ENCODE data around the gene LMNTD1.

Gene LMNTD1

DNA sequence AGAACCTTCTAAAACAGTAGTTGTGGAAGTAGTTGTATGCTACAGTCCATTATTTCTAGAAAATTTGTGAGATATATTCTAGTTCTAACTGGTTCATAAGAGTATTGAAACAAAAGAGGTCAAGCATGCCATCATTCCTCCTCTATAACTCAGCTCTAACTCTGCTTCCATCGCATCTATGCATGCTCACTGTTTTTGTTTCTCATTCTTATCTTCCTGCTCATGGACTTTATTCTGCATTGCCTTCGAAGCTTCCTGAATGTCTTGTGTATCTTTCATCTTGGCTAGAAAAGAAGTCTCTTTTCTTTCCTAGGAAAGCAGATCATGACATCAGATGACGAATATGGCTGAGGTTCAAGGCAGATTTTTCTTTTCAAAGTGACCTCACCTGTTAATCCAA lies 402 bp downstream of the LMNTD1 start:
- DNase-seq (ENCODE audit: low read depth) = no peak

DNA sequence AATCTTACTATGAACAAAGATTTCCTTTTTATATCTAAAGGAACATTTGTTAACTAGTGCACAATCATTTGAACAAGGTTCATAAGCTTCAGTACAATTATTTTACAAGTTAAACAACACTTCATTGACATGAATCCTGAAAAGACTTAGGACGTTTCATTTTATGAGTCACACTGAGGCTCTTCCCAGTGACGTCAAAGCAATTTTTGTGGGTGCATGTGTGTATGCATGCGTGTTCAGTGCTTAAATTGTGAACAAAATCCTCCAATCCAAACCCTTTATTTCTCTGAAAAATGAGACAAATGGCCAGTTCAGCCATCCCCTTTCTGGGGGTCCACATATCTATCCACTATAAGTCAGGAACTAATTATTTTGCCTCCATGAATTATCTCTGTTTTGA lies 2.9 kb downstream of the LMNTD1 start:
- no peak for DNase-seq (ENCODE audit: low read depth)

DNA sequence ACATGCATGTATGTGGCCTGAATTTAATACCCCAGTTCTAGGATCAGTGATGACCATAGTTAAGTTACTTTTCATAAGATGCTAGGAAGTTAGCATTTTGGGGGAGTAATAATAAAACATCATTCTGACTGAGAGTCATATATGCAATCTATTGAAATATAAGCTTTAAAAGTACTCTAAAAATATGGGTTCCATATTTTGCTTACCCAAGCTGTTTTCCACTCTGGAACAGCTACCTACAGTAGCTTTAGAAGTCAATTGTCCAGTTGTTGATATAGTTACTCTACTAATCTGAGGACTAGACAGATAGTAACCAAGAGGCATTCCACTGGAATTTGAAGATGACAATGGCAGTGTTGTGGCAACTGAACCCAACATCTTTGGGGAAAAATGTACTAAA lies 4.0 kb downstream of the LMNTD1 start:
- no peak for DNase-seq (ENCODE audit: low read depth)

DNA sequence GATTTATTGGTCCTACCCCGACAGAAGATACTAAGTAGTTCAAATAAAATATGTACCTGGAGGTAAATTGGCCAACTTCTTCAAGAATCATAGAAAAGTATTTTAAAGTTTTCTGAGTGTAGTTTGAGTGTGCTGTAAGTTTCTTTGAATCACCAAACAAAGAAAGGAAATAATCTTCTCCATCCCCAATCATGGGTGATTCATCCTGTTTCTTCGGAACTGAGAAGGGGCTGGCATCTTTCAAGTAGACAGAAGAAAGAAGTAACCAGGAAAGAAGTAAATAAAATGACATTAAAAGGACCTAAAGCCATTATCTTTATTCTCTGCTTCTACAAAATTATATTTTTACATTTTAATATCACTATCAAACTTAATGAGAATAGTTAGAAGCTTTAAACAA lies 6.8 kb downstream of the LMNTD1 start:
- DNase-seq (ENCODE audit: low read depth) = no peak

DNA sequence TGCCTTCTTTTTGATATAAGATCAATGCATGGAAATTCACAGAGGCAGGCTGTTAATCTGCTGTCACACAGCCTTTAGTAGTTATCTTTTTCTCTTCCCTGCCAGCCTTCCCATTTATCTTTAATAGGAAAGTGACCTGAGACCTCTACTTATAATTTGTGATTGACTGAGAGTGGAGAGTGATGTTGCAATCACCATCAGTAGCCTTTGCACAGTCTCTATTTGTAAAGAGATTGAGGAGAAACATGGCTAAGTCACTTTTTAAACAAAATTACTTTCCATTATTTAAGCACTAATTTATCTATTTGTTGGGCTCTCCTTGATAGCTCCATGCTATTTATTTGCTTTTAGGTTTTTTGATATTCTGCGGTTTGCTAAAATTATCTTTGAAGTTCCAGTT lies 19.9 kb downstream of the LMNTD1 start:
- no peak for DNase-seq (ENCODE audit: low read depth)

DNA sequence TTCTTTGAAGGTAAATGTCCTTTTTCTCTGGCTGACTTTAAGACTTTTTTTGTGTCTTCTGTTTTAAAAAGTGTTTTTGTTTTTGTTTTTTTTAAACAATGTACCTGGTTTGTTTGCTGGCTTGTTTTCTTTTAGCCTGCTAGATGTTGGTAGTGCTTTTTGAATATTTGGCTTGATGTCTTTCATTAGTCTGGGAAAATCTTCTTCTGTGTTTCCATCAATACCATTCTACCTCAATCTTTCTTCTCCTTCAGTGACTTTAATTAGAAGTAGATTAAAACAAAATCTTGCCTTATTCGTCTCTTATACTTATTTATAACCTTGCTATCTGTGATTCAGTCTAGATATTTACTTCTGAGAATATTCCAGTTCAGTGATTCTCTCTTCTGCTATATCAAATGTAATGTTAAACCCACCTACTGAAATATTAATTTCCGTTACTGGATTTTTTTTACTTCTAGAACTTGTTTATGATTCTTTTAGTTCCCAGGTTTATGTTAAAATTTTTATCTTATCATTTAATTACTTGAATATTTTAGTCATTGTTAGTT lies 21.5 kb downstream of the LMNTD1 start:
- no peak for DNase-seq (ENCODE audit: low read depth)

DNA sequence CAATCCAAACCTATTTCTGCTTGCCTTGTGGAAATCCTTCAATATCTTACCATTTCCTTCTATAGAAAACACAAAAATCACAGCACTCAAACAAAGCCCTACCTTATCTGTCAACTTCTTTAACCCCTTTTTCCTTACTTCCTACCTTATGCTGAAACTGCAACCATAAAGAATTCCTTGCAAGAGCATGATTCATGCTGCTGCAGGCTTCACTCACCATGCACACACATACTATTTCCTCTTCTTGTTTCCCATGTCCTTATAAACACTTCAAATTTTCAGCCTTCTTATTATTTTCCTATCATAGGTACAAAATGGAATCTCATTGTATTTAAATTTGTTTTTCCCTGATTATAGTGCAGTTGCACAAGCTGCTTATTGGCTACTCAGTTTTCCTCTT lies 23.3 kb downstream of the LMNTD1 start:
- DNase-seq (ENCODE audit: low read depth) = no peak

DNA sequence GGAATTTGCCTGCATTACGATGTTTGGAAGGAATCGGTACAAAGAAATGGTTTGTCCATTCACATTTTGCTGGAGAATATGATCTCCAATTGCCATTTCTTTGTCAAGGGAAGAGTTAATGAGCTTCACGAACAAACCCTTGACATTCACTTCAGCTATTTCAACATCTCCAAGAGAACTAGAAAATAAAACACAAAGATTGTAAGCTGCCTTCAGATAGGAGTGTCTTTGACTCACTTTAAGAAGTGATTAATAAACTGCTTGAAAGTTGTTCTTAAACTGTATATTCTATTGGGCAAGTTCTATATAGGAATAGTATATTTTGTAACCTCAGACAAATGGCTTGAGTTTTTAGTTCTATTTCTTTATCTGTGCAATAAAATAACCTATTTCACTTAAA lies 26.3 kb downstream of the LMNTD1 start:
- no peak for DNase-seq (ENCODE audit: low read depth)

DNA sequence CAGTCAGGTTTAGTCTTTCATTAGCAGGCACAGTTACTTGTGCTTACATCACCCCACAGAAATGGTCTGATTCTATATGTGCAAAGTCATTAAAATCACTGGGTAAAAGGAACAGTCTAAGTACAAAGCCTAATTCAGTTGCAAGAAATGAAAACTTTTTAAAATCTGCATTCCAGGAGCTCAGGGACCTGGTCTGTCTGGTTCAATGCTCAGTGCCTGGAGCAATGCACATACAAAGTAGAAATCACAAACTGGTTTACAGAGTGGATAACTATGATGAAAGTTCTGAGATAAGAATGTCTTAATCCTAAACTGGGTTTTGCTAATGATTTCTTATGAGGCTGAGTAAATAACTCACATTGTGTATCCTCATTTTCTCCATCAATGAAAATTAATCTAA lies 28.7 kb downstream of the LMNTD1 start:
- DNase-seq (ENCODE audit: low read depth) = no peak

DNA sequence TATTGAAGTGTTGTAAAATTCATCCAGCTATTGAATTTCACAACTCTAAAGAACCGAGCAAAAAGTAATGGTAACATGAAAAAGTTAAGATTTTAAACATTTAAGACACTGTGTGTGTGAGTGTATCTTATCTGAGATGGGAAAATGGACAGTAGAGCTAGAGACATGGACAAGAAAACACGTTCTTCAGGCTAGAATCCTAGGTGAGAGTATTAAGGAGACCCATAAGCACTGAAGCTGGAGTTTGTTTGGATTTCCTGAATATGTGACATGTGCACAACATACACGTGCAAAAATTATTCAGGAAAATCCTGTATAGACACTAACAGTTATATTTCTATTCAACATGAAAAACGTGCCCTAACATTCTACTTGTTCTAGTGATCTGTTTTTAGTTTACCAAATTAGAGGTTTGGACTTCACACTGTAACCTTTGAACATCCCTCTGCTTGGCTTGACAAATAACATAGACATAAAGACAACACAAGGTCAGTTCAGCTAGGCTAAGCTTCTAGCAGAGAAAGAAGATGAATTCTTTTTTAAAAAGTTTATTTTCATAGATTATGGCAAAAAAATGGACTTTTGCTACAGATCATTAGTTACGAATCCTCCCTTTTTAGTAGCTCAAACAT lies 31.3 kb downstream of the LMNTD1 start:
- no peak for DNase-seq (ENCODE audit: low read depth)

DNA sequence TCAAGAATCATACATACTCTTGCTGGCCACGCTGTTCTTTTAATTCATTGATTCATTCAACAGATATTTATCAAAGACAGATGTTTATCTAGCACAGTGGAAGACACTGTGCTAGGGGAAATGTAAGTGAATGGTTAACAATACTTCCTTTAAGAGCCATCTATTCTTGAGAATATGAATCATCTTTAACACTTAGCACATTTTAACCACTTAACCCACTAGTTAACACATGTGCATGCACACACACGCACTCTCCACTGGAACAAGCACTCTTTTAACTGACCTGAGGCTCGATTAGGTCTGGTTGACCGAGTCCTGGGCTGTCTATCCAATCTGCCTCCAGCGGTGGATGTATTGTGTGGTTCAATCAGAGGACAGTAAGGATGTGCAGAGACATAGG lies 34.6 kb downstream of the LMNTD1 start:
- DNase-seq (ENCODE audit: low read depth) = no peak

DNA sequence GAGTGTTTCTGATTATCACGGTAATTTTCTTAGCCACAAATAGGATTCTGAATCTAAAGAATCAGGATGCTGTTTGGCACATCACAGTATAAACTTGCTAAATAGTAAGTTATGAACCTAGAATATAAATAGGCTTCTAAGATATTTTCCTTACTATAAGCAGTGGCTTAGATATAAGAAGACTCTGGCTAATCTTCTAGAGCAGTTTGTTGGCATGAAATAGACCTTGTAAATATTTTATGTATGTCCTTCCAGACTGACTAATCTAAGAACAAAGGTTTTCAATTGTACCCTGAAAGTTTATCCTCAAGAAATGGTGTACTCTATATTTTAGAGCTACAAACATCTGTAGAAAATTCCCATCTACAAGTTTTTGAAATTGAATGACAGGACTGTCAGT lies 48.3 kb downstream of the LMNTD1 start:
- DNase-seq (ENCODE audit: low read depth) = no peak

DNA sequence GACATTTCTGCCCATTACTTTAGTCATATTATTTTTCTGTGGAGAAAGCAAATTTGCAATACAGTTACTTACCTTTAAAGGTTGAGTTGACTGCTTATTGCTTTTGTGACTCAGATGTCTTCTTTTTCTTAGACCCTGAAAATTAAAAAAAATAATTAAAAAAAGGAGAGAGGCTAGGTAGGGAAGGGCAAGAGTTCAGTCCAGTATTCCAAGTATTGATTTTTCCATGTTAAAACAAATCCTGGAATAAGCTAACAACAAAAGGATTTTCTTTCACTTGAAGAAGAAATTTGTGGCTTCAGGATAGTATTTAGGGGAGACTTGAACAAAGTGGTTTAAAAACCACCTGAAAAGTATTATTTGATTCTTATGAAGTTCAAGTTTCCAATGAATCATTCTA lies 49.4 kb downstream of the LMNTD1 start:
- no peak for DNase-seq (ENCODE audit: low read depth)

DNA sequence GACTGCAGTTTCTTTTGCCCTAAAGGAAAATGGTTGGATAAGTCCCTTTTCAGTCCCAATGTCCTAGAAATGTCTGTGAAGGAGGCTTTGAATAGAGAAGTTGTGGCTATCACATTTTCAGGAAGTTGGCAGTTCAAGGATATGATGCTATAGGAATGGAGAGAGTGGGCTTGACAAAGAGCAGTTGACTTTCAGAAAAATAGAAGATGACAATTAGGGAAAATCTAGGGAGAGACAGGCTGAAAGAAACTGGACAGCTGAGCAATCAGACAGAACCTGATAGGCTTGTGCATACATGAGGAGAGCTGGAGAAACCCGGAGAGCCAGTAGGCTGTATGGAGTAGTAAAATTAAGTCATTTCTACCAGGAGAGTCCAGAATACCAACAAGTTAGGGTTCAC lies 50.5 kb downstream of the LMNTD1 start:
- DNase-seq (ENCODE audit: low read depth) = no peak

DNA sequence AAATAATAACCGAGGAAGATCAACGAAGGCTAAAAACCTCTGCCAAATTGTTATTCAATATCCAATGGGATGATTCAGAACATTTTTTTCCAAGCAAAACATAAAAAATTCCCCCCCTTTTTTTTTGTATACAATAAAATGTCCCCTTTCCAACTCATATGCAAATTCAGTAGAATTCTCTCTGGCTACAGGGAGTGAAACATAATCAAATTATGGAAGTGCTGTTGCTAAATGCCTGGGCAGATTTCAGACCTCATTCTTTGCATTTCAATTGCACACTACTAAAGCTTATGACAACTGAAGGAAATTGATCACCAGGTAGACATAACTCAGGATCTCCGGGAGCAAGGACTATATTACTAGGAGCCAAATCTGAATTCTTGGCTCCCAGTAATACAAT lies 51.0 kb downstream of the LMNTD1 start:
- no peak for DNase-seq (ENCODE audit: low read depth)

DNA sequence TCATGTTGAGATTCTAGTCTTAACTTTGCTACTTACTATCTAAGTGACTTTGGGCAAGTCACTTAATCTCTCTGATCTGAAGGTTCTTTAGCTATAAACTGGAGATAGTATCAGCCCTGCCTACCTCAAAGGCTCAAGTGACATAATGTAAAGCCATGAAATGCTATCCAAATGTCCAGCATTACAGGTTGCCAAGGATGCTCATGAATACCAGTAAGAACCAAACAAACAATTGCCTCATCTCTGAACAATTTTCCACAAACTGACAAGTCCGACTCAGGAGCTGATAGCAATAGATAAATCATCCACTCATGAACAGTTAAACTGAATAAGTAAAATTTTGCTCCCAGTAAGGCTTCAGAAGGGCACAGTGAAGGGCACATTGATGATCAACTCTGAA lies 51.5 kb downstream of the LMNTD1 start:
- DNase-seq (ENCODE audit: low read depth) = no peak

DNA sequence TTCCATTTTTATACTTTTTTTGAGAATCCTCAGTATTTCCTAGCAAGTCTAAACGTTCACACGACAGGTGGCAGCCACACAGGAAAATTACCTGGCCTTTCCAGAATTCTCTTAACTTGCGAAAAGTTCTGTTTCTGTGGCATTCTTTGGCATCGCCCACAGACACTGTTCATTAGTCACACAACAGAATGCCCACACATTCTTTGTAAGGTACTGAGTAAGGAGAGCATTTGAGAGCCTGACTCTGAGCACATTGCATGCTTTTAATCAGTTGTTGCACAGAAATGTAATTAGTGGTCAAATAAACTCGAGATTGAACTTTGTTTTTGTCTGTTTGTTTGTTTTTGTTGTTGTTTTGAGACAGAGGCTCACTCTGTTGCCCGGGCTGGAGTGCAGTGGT lies 52.4 kb downstream of the LMNTD1 start:
- no peak for DNase-seq (ENCODE audit: low read depth)

DNA sequence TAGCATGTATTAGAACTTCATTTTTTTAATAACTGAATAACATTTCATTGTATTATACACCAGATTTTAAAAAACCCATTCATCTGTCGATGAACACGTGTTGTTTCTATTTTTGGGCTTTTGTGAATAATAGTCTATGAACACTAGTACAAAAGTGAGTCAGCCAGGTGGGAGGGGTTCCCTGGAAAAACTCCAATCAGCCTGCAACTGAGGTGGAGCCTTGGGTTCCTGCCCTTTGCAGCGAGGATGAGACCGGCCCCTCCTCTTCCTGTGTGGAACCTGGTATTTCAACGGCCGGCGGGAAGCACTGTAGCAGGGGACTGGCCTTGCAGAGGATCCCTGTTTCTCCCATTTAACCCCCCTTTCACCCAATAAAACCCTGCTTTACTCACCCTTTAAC lies 56.1 kb downstream of the LMNTD1 start:
- DNase-seq (ENCODE audit: low read depth) = no peak

DNA sequence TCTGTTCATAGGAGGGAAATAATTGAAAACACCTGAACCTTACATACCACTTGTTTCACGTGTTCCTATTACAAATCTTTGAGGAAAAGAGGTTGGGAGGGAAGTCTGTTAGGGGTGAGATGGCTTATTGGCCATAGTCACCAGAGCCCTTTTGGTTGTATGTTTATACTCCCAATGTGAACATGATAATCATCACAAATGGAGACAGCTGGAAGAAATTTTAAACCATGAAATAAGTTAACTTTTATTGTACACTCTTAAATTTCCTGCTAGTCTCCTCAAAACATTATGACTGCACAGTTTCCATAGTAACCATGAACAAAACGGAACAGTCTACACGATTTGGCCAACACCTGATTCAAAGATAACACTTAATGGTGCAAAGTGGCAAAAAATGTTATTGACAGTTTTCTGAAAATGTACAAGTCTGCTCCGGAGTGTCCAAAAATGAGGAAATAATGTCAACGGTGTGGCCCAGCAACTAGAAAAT lies 56.9 kb downstream of the LMNTD1 start:
- DNase-seq (ENCODE audit: low read depth) = no peak

DNA sequence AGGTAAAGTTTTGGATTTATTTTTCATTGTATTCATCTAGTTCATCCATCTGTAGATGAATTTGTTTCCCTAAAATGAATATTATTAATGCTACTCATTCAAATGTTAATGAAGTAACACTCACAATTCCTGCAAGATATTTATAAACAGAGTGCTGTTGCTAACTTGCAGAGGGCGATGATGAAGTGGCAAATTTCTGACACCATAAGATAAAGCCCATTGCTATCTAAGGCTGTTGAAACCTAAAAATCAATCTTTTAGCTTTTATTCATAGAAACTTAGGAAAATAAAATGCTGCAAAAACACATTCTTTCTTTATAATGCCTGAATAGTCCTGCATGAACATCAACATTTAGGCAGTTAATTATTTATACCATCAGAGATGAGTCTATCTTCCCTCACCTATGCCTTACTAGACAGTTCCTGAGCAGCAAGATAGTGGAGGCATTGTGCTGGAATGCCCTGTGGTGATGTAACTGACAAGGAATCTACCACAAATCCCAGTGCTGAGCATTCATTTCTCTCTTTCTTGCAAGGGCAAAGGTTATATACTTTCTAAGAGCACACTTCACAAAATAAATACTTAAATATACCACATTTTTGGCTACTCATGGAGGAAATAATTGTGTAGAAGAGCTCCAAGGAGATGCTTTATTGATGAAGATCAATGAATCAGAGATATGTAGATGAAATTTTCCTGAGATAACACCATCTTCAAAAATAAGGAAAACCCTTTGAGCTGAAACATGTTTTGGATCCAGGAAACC lies 57.6 kb downstream of the LMNTD1 start:
- no peak for DNase-seq (ENCODE audit: low read depth)

DNA sequence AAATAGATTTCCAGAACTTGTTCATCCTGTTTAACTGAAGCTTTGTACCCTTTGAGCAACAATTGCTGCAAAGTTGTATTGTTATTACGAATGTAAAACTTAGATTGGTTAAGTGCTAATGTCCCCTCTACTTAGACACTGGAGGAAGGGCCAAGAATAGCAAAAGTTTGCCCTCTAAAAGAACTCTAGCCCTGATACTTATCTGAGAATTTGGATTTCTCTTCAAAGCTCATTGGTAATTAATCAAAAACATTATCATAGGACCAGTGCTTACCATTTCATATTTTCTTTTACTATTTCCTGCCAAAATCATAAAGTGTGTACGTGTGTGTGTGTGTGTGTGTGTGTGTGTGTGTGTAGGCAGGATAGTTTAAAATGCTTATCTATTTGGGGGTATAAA lies 58.2 kb downstream of the LMNTD1 start:
- DNase-seq (ENCODE audit: low read depth) = no peak

DNA sequence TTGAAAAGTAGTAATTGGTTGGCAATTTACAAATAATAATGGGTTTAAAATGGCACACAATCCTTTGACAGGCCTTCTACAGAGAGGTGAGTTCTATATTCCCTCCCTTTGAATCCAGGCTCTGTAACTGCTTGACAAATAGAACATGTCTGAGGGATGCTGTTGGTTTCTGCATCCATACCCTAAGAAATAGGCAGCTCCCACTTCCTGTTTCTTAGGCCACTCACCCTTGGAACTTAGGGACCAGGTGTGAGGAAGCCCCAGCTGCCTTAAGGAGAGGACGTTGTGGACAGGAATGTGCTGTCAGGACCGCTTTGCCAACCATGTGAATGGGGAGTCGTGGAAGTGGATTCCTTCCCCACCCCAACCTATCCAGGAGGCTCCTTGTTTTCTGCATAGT lies 59.4 kb downstream of the LMNTD1 start:
- no peak for DNase-seq (ENCODE audit: low read depth)

DNA sequence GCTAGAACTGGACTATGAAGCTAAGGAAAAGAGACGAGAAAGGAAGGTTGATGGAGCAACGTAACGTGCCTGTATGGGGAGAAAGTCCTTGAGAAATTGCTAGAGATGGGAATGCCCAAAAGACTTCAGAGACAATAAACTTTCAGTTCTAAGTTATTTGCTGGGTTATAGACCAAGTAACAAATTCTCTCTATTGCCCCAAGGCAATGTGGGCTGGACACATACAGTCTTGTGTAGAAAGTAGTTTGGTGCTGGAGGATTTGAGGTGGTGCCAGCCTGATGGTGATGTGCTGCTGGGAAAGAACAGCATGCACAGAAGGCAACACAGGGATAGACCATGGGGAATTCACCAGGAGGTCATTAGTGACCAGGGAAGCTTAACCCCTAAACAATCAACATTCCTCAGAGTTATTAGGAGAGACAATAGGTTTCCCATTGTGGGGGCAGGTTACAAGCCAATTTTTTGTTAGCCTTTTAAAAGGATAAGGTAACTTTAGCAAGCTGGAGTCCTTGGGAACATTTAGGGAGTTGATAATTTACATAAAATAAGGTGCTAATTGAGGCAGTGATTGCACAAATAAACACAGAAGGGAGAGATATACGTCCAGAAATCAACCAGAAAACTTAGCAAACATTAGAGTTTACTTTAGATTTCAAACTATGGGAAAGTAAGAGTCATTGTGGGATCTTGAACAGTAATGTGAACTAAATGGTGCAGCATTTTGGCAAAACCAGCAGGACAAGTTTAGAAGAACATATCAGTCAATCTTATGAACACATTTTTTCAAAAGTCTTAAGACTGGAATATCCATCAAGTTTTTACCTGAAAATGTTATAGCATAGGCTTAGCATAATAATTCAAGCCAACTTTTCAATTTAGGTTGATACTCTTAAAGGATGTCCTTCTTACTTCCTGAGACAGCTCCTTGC lies 61.4 kb downstream of the LMNTD1 start:
- no peak for DNase-seq (ENCODE audit: low read depth)

All from activated gamma-delta T cell treated with anti-CD3 and anti-CD28 coated beads, Interleukin-2, amount 50 U/mL, for 16 hours (primary cell).